Measurements from ENCODE around the gene REEP3. TPM values are rescaled to one million over a fixed set of nuclear protein-coding genes. Genes with fewer than 3 reads are reported as not detected.

The REEP3 gene
- polyA plus RNA-seq, 1 donor from 2014 or later = 5.6 TPM

DNA sequence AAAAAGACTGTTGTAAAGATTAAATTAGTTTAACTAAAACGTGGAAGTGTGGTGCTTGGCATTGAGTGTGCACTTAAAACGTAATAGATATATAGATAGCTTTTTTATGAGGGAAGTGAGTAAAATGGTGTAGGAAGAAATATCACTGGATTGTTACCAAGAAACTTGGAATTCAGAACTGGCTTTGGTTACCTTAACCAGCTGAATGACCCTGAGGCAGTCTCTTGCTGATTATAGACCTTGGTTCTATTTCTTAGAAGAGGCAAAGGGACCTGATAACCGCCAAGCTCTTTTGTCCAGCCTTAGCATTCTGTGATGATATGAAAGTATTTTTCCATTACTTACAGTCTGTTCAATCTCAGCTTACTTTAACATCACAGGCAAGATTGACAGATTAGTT is 3.8 kb downstream of the REEP3 start:
- no peak overlapping the region for H3K4me3 Mint-ChIP-seq
- peaks cover 24 to 30% (median 24%) of the 10 kb centered on the region in 3 donors for H3K4me1 Mint-ChIP-seq
- no peak overlapping the region for H3K27ac Mint-ChIP-seq
- H3K36me3 Mint-ChIP-seq = no peaks in the 10 kb centered on the region
- no peaks in the 10 kb centered on the region for H3K27me3 Mint-ChIP-seq
- H3K9me3 Mint-ChIP-seq = no peaks in the 10 kb centered on the region

DNA sequence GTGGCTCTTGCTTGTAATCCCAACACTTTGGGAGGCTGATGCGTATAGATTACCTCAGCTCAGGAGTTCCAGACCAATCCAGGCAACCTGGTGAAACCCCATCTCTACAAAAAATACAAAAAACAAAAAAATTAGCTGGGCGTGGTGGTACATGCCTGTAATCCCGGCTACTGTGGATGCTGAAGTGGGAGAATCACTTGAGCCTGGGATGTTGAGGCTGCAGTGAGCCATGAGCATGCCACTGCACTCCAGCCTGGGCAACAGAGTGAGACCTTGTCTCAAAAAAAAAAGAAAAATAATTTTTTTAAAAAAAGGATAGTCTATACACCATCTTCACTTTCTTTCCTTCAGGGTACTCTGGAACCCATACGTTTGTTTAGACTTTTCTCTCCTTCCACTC is 6.2 kb downstream of the REEP3 start:
- Mint-ChIP-seq H3K4me1 (peaks cover 14 to 20% (median 20%) of the 10 kb centered on the region in 3 donors), H3K9me3 (no peaks in the 10 kb centered on the region), H3K4me3 (peak overlapping the region in 1 of 4 donors; percentile 0), H3K27ac (no peak overlapping the region), H3K36me3 (no peaks in the 10 kb centered on the region), H3K27me3 (no peaks in the 10 kb centered on the region)

DNA sequence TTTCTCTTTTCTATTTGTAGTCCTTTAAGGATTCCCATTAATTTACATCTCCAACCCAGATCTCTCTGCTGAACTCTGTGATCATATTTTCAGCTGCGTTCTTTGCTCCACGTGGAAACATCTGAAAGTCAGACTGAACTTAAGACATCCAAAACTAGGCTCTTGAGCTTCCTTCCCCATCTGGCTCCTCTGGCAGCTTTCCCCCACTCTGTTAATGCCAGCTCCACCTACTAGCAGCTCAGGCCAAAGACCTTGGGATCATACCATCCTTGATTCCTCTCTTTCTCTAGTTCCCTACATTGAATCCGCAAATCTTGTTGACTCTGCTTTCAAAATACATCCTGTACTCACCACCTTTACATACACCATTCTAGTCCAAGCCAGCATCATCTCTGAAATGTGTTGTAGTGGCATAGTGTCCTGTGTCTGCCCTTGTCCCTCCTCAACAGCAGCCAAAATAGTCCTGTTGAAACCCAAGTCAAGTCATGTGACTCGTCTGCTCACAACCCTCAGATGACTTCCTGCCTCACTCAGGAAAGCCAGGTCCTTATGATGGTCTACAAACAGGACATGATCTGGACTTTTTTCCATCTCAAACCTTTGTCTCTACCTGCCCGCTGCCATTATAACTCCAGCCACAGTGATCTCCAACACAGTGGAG is 7.0 kb downstream of the REEP3 start:
- H3K27ac Mint-ChIP-seq = peak overlapping the region in 2 of 3 donors; percentile 16 to 24
- H3K36me3 Mint-ChIP-seq = peaks cover 2% of the 10 kb centered on the region
- H3K9me3 Mint-ChIP-seq = no peaks in the 10 kb centered on the region
- H3K27me3 Mint-ChIP-seq = no peaks in the 10 kb centered on the region
- H3K4me1 Mint-ChIP-seq = peaks cover 11 to 19% (median 15%) of the 10 kb centered on the region in 3 donors
- H3K4me3 Mint-ChIP-seq = peak overlapping the region in 1 of 4 donors; percentile 0

- Mint-ChIP-seq H3K27ac (no peak overlapping the region), H3K9me3 (no peaks in the 10 kb centered on the region), H3K27me3 (no peaks in the 10 kb centered on the region)
Observed at GRCh38 chr10:63530409-63530808, 9.2 kb downstream of the REEP3 start.

GRCh38 chr10:63534723-63535122 is 13.5 kb downstream of the REEP3 start:
- peaks cover 2% of the 10 kb centered on the region for H3K36me3 Mint-ChIP-seq
- H3K4me3 Mint-ChIP-seq = no peak overlapping the region
- no peak overlapping the region for H3K27ac Mint-ChIP-seq
- peaks cover 0 to 3% (median 0%) of the 10 kb centered on the region in 3 donors for H3K4me1 Mint-ChIP-seq
- no peaks in the 10 kb centered on the region for H3K9me3 Mint-ChIP-seq
- no peaks in the 10 kb centered on the region for H3K27me3 Mint-ChIP-seq

More at GRCh38 chr10:63530409-63530808, 9.2 kb downstream of the REEP3 start:
- Mint-ChIP-seq H3K4me3 (no peak overlapping the region), H3K4me1 (peaks cover 10 to 16% (median 11%) of the 10 kb centered on the region in 3 donors), H3K36me3 (peaks cover 2% of the 10 kb centered on the region)

- no peaks in the 10 kb centered on the region for H3K27me3 Mint-ChIP-seq
- H3K9me3 Mint-ChIP-seq = no peaks in the 10 kb centered on the region
- peaks cover 0 to 3% (median 0%) of the 10 kb centered on the region in 3 donors for H3K4me1 Mint-ChIP-seq
- no peak overlapping the region for H3K27ac Mint-ChIP-seq
- peaks cover 2% of the 10 kb centered on the region for H3K36me3 Mint-ChIP-seq
- no peak overlapping the region for H3K4me3 Mint-ChIP-seq
Observed at GRCh38 chr10:63536698-63537097, 15.5 kb downstream of the REEP3 start.

GRCh38 chr10:63537536-63537935 is 16.3 kb downstream of the REEP3 start:
- H3K27me3 Mint-ChIP-seq = no peaks in the 10 kb centered on the region
- peaks cover 2% of the 10 kb centered on the region for H3K36me3 Mint-ChIP-seq
- no peaks in the 10 kb centered on the region for H3K9me3 Mint-ChIP-seq
- no peak overlapping the region for H3K27ac Mint-ChIP-seq
- peaks cover 0 to 3% (median 0%) of the 10 kb centered on the region in 3 donors for H3K4me1 Mint-ChIP-seq
- H3K4me3 Mint-ChIP-seq = no peak overlapping the region

DNA sequence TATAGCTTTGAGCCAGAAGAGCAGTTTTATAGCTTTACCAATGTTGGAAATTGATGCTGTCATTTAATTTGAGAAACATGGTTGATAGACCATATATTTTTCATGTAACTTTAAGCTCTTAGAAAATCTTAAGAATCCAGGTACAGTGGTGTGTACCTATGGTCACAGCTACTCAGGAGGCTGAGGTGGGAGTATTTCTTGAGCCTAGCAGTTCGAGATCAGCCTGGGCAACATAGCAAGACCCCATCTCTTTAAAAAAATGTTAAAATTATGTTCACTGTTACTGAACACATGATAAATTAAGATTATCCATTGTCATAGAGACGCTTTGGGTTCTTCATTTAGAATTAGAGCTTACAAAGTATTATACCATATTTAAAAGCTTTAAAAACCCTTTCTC is 18.2 kb downstream of the REEP3 start:
- Mint-ChIP-seq H3K27ac (no peak overlapping the region), H3K9me3 (no peaks in the 10 kb centered on the region), H3K4me1 (peaks cover 3 to 6% (median 4%) of the 10 kb centered on the region in 3 donors), H3K36me3 (peaks cover 2% of the 10 kb centered on the region), H3K27me3 (no peaks in the 10 kb centered on the region), H3K4me3 (no peak overlapping the region)

DNA sequence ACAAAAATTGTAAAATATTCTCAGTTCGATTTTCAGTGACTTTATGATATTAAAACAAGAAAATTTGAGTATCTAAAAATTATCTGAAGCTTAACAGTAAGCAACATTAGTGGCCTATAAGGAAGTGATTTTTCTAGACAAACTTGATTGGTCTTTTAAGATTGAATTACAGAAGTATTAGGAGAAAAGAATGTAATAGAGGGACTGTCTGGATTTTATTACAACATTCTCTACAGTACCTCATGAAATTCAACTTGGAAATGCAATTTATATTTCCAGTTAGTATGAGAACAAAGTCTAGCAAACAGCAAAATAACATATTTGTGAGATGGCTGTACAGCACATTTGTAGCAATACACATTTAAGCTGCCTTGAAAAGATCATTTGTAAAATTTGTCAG is 18.8 kb downstream of the REEP3 start:
- no peaks in the 10 kb centered on the region for H3K27me3 Mint-ChIP-seq
- H3K4me1 Mint-ChIP-seq = peaks cover 4 to 6% (median 4%) of the 10 kb centered on the region in 3 donors
- no peak overlapping the region for H3K4me3 Mint-ChIP-seq
- no peaks in the 10 kb centered on the region for H3K9me3 Mint-ChIP-seq
- no peak overlapping the region for H3K27ac Mint-ChIP-seq
- peaks cover 3% of the 10 kb centered on the region for H3K36me3 Mint-ChIP-seq

DNA sequence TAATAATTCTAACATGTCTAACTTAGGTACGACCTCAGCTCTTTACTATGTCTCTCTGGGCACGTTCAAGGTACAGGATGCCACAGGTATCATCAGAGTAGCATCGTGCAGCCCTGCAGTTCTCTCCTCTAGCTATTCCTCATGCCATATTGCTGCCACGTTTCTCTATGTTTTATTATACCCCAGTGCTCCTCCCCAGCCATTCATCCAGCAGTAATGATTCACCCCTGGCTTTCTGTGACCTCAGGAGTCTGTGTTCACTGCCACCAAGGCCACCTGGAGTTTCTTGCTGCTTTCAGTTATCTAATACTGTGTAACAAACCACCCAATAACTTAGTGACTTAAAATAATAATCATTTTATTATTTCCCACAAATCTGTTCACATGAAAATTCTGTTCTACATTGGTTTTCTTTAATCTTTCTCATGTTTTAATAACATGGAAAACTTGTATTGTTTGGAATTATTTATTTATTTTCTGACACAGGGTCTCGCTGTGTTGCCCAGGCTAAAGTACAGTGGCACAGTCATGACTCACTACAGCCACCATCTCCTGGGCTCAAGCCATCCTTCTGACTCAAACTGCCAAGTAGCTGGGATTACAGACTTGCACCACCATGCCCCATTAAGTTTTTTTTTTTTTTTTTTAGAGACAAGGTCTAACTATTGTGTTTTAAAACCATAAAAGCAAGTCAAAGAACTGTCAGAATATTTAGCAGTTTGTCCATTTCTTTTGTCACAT is 21.8 kb downstream of the REEP3 start:
- H3K4me1 Mint-ChIP-seq = peaks cover 4 to 6% (median 4%) of the 10 kb centered on the region in 3 donors
- H3K27ac Mint-ChIP-seq = peak overlapping the region in 1 of 3 donors; percentile 4
- H3K9me3 Mint-ChIP-seq = no peaks in the 10 kb centered on the region
- H3K27me3 Mint-ChIP-seq = no peaks in the 10 kb centered on the region
- H3K4me3 Mint-ChIP-seq = peak overlapping the region in 1 of 4 donors; percentile 44
- peaks cover 3% of the 10 kb centered on the region for H3K36me3 Mint-ChIP-seq

DNA sequence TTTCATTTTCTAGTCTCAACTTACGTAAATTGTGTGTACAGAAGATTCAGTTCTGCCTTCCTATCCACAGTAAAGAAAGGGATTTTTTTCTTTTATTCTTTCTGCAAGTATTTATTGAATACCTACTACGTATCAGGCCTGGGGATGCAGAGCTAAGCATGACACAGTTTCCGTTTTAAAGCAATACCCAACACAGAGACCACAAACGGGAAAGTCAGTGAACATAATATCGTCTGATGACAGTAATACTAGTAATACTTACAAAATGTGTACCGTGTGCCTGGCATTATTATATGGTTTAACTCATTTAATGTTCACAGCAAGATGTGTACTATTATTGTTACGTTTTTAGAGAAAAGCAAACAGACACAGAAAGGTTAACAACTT is 22.4 kb downstream of the REEP3 start:
- H3K4me3 Mint-ChIP-seq = no peak overlapping the region
- no peaks in the 10 kb centered on the region for H3K9me3 Mint-ChIP-seq
- peaks cover 4 to 6% (median 4%) of the 10 kb centered on the region in 3 donors for H3K4me1 Mint-ChIP-seq
- no peak overlapping the region for H3K27ac Mint-ChIP-seq
- H3K27me3 Mint-ChIP-seq = no peaks in the 10 kb centered on the region
- H3K36me3 Mint-ChIP-seq = peaks cover 3% of the 10 kb centered on the region

- Mint-ChIP-seq H3K27ac (peak overlapping the region in 1 of 3 donors; percentile 38), H3K36me3 (peaks cover 7% of the 10 kb centered on the region), H3K27me3 (no peaks in the 10 kb centered on the region), H3K4me3 (no peak overlapping the region), H3K9me3 (no peaks in the 10 kb centered on the region), H3K4me1 (peaks cover 4 to 6% (median 4%) of the 10 kb centered on the region in 3 donors)
Observed at GRCh38 chr10:63544418-63544817, 23.2 kb downstream of the REEP3 start.

- H3K4me3 Mint-ChIP-seq = no peak overlapping the region
- peaks cover 4 to 11% (median 8%) of the 10 kb centered on the region in 3 donors for H3K4me1 Mint-ChIP-seq
- H3K9me3 Mint-ChIP-seq = no peaks in the 10 kb centered on the region
- H3K36me3 Mint-ChIP-seq = peaks cover 7% of the 10 kb centered on the region
- no peaks in the 10 kb centered on the region for H3K27me3 Mint-ChIP-seq
- H3K27ac Mint-ChIP-seq = no peak overlapping the region
Observed at GRCh38 chr10:63547628-63548360, 26.6 kb downstream of the REEP3 start.

DNA sequence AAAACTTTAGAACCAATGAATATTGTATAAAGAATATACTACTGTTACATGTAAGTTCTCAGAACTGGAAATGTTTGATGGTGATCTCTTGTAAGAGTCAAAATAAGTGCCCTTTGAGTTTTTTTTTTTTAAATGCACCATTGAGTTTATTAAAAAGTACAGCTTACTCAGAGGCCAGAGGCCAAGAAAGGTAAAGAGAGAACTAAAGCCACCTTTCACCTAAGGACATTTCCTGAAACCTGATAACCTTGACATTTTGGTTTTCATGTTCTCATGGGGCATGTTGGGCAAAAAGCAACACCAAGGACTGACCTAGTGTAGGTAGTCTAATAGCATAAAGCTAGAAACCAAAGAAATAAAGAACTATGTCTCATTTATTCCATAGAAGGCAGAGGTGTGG is 27.7 kb downstream of the REEP3 start:
- peaks cover 7% of the 10 kb centered on the region for H3K36me3 Mint-ChIP-seq
- no peak overlapping the region for H3K27ac Mint-ChIP-seq
- H3K4me3 Mint-ChIP-seq = no peak overlapping the region
- H3K27me3 Mint-ChIP-seq = no peaks in the 10 kb centered on the region
- no peaks in the 10 kb centered on the region for H3K9me3 Mint-ChIP-seq
- peaks cover 13 to 16% (median 15%) of the 10 kb centered on the region in 3 donors for H3K4me1 Mint-ChIP-seq

DNA sequence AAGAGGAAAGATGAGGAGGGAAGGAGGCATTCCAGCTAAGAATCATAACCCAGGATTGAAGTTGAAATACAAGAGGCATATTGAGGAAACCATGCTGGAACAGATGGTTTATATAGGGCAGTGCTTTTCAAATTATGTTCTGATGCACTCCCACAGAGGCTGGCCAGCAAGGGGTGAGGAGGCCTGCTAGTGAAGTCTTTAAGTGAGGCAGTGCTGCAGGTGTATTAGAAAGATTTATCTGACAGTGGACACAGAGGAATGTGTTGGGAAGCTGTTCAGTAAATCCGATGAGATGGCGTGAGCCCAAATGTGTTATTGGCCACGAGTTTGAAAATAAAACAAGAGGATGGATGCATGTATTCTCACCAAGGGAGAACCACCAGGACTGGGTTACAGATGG is 28.6 kb downstream of the REEP3 start:
- Mint-ChIP-seq H3K36me3 (peaks cover 3% of the 10 kb centered on the region), H3K27me3 (no peaks in the 10 kb centered on the region), H3K27ac (no peak overlapping the region), H3K9me3 (no peaks in the 10 kb centered on the region), H3K4me1 (peaks cover 16 to 22% (median 20%) of the 10 kb centered on the region in 3 donors), H3K4me3 (no peak overlapping the region)

All from IgD-negative memory B cell (primary cell).